NT2/D1 (cell line): ENCODE measurements around the gene BLACAT1.
A peak's percentile ranks its signal among the peaks of the same experiment; 100 is the strongest.
"Not testable (repeated sequence)": the region's sequence is repeated elsewhere in the genome, so short reads cannot be mapped to it uniquely, and the experiment has no call there.

ENCODE experiments used
- DNase-seq: peaks from one replicate; pipeline ENCODE4 v3.0.0-alpha.2; 2011; ENCODE audit warnings: low read depth, low spot score
- H3K27me3 ChIP-seq: 2 replicates; pipeline ENCODE4 v1.6.0; 2011; ENCODE audit warnings: mild to moderate bottlenecking; ENCODE audit not compliant: insufficient read length, insufficient read depth
- H3K36me3 ChIP-seq: 2 replicates; pipeline ENCODE4 v1.6.1; 2011; ENCODE audit warnings: mild to moderate bottlenecking, low read length, mixed read lengths; ENCODE audit not compliant: insufficient read depth, insufficient read length
- H3K4me1 ChIP-seq: 2 replicates; pipeline ENCODE4 v1.5.1; 2011; ENCODE audit not compliant: insufficient read depth, insufficient read length
- H3K4me3 ChIP-seq: 2 replicates; pipeline ENCODE4 v1.5.1; 2011; ENCODE audit warnings: low read depth; ENCODE audit not compliant: insufficient read length
- H3K9ac ChIP-seq: 2 replicates; pipeline ENCODE4 v1.6.0; 2011; ENCODE audit warnings: low read depth; ENCODE audit not compliant: insufficient read length
- H3K9me3 ChIP-seq: 2 replicates; pipeline ENCODE4 v1.5.1; 2011; ENCODE audit warnings: mild to moderate bottlenecking, low read length; ENCODE audit not compliant: insufficient read depth
- SUZ12 ChIP-seq: IDR thresholded peaks from 2 replicates; pipeline ENCODE4 v1.6.1; 2011; ENCODE audit not compliant: insufficient read length, insufficient read depth; ENCODE audit errors: extremely low read depth
- YY1 ChIP-seq: IDR thresholded peaks from 2 replicates; pipeline ENCODE4 v1.6.1; 2011; ENCODE audit not compliant: insufficient read length, insufficient read depth
- ZNF274 ChIP-seq: IDR thresholded peaks from 2 replicates; pipeline ENCODE4 v1.6.1; 2011; ENCODE audit warnings: mild to moderate bottlenecking, low read depth, low read length

The BLACAT1 gene

GRCh38 chr1:205492201-205492667 is 36.4 kb upstream of the BLACAT1 start:
- TF ChIP-seq YY1 (no peak), ZNF274 (no peak), SUZ12 (no peak)
- Histone ChIP-seq H3K27me3 (no peaks in the 10 kb centered on the region), H3K4me3 (no peak overlapping the region), H3K4me1 (peaks cover 31% of the 10 kb centered on the region), H3K9ac (no peak overlapping the region), H3K9me3 (no peaks in the 10 kb centered on the region), H3K36me3 (no peaks in the 10 kb centered on the region)
- DNase-seq = no peak

GRCh38 chr1:205491794-205492193 is 35.9 kb upstream of the BLACAT1 start:
- Histone ChIP-seq H3K4me1 (peaks cover 31% of the 10 kb centered on the region), H3K4me3 (no peak overlapping the region), H3K36me3 (no peaks in the 10 kb centered on the region), H3K27me3 (no peaks in the 10 kb centered on the region), H3K9me3 (no peaks in the 10 kb centered on the region), H3K9ac (no peak overlapping the region)
- no peak for TF ChIP-seq ZNF274
- no peak for TF ChIP-seq SUZ12
- no peak for TF ChIP-seq YY1
- no peak for DNase-seq

DNA sequence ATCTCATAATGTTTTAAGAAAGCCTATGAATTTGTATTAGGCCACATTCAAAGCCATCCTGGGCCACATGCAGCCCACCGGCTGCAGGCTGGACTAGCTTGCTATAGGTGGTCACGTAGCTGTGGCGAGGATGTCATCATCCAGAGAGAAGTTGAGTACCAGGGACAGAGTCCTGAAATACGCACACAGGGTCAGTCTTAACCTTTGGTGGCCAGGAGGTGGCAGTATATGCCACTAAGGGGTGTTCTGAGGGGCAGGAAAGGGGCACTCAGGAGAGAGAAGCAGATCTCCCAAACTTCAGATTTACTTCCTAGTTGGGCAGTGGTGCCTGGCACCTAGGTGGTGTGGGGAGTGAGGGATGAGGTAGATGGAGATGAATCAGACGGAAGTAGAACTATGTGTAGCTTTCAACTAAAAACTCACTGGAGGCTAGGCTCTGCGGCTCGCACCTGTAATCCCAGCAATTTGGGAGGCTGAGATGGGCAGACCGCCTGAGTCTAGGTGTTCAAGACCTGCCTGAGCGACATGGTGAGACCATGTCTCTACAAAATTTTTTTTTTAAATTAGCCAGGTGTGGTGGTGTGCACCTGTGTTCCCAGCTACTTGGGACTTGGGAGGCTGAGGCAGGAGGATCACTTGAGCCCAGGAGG is 32.4 kb upstream of the BLACAT1 start:
- Histone ChIP-seq H3K9ac (no peak overlapping the region), H3K27me3 (peaks cover 9% of the 10 kb centered on the region), H3K4me3 (no peak overlapping the region), H3K36me3 (no peaks in the 10 kb centered on the region), H3K9me3 (no peaks in the 10 kb centered on the region), H3K4me1 (peaks cover 23% of the 10 kb centered on the region)
- DNase-seq = peak; percentile 89
- TF ChIP-seq YY1 (no peak), ZNF274 (no peak), SUZ12 (no peak)

GRCh38 chr1:205486258-205486657 is 30.4 kb upstream of the BLACAT1 start:
- Histone ChIP-seq H3K9me3 (no peaks in the 10 kb centered on the region), H3K4me1 (peaks cover 13% of the 10 kb centered on the region), H3K9ac (no peak overlapping the region), H3K27me3 (peaks cover 9% of the 10 kb centered on the region), H3K36me3 (no peaks in the 10 kb centered on the region), H3K4me3 (no peak overlapping the region)
- TF ChIP-seq YY1 (no peak), SUZ12 (no peak), ZNF274 (no peak)
- no peak for DNase-seq

GRCh38 chr1:205484985-205485967 is 29.4 kb upstream of the BLACAT1 start:
- peak; percentile 81 for DNase-seq
- Histone ChIP-seq H3K4me1 (peaks cover 14% of the 10 kb centered on the region), H3K4me3 (no peak overlapping the region), H3K36me3 (no peaks in the 10 kb centered on the region), H3K9me3 (no peaks in the 10 kb centered on the region), H3K9ac (peak overlapping the region; percentile 42), H3K27me3 (peaks cover 12% of the 10 kb centered on the region)
- TF ChIP-seq YY1 (no peak), ZNF274 (no peak), SUZ12 (no peak)

DNA sequence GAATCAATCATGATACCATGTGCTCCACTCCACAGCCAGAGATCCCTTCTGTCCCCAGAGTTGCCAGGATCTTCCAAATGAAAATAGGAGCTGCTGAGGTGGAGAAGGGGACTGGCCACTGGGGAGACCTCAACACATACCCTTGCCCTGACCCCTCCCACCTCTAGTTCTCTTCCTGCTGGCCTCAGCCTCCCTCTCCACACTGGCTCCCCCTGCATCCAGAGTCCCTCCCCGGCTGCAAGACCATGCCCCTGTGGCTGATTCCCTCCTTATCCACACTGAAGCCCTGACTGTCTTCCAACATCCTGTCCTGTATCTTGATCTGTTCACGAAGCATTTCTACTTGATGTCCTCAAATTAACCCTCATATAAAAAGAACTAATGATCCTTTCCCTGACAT is 27.5 kb upstream of the BLACAT1 start:
- H3K9ac ChIP-seq = no peak overlapping the region
- H3K9me3 ChIP-seq = no peaks in the 10 kb centered on the region
- TF ChIP-seq ZNF274 (no peak), YY1 (no peak), SUZ12 (no peak)
- no peak for DNase-seq
- peaks cover 12% of the 10 kb centered on the region for H3K27me3 ChIP-seq
- no peak overlapping the region for H3K4me3 ChIP-seq
- no peaks in the 10 kb centered on the region for H3K36me3 ChIP-seq
- H3K4me1 ChIP-seq = peaks cover 14% of the 10 kb centered on the region

GRCh38 chr1:205482587-205482986 is 26.7 kb upstream of the BLACAT1 start:
- H3K36me3 ChIP-seq, H3K9ac ChIP-seq, H3K9me3 ChIP-seq, DNase-seq, H3K4me3 ChIP-seq: not testable (repeated sequence)
- H3K27me3 ChIP-seq = peaks cover 12% of the 10 kb centered on the region
- peaks cover 17% of the 10 kb centered on the region for H3K4me1 ChIP-seq
